HG02763 (cell line): ENCODE data around the gene SPDYE16.
"Not testable (repeated sequence)": the region's sequence is repeated elsewhere in the genome, so short reads cannot be mapped to it uniquely, and the experiment has no call there.

Source experiments
- ATAC-seq: cut with Tn5 transposase; IDR thresholded peaks from one replicate; pipeline ENCODE4 v1.9.1; 2021; ENCODE audit warnings: mild to moderate bottlenecking, moderate library complexity; ENCODE audit not compliant: unreplicated experiment

The SPDYE16 gene

GRCh38 chr7:76505168-76506080 is 37.7 kb downstream of the SPDYE16 start:
- no peak for ATAC-seq

- not testable (repeated sequence) for ATAC-seq
Measured at GRCh38 chr7:76504351-76505167, 38.5 kb downstream of the SPDYE16 start.

- ATAC-seq: not testable (repeated sequence)
Measured at GRCh38 chr7:76503244-76503643, 39.9 kb downstream of the SPDYE16 start.

GRCh38 chr7:76502836-76503235 is 40.3 kb downstream of the SPDYE16 start:
- not testable (repeated sequence) for ATAC-seq

- not testable (repeated sequence) for ATAC-seq
Measured at GRCh38 chr7:76502224-76502623, 40.9 kb downstream of the SPDYE16 start.

- not testable (repeated sequence) for ATAC-seq
Measured at GRCh38 chr7:76499924-76500241, 43.2 kb downstream of the SPDYE16 start.

GRCh38 chr7:76499201-76499923 is 43.7 kb downstream of the SPDYE16 start:
- not testable (repeated sequence) for ATAC-seq

- ATAC-seq: not testable (repeated sequence)
Measured at GRCh38 chr7:76498583-76499200, 44.4 kb downstream of the SPDYE16 start.

GRCh38 chr7:76497918-76498582 is 45.0 kb downstream of the SPDYE16 start:
- not testable (repeated sequence) for ATAC-seq

- not testable (repeated sequence) for ATAC-seq
Measured at GRCh38 chr7:76495717-76496116, 47.4 kb downstream of the SPDYE16 start.

GRCh38 chr7:76492139-76492538 is 51.0 kb downstream of the SPDYE16 start:
- not testable (repeated sequence) for ATAC-seq

- ATAC-seq: not testable (repeated sequence)
Measured at GRCh38 chr7:76487969-76488368, 55.1 kb downstream of the SPDYE16 start.

- peak; percentile 99 for ATAC-seq
Measured at GRCh38 chr7:76486618-76487017, 56.5 kb downstream of the SPDYE16 start.

- ATAC-seq: peak; percentile 6
Measured at GRCh38 chr7:76485822-76486610, 57.1 kb downstream of the SPDYE16 start.

- not testable (repeated sequence) for ATAC-seq
Measured at GRCh38 chr7:76484456-76484855, 58.6 kb downstream of the SPDYE16 start.

GRCh38 chr7:76483081-76483480 is 60.0 kb downstream of the SPDYE16 start:
- ATAC-seq: not testable (repeated sequence)

GRCh38 chr7:76482660-76483059 is 60.4 kb downstream of the SPDYE16 start:
- ATAC-seq: not testable (repeated sequence)
